GM10847 (cell line): ENCODE results near the gene GALNT9.

Experiments
- POLR2A ChIP-seq: IDR thresholded peaks from 2 replicates; pipeline ENCODE4 v1.6.1; 2011; ENCODE audit not compliant: insufficient read length; ENCODE audit errors: extremely low read depth

GALNT9 gene

GRCh38 chr12:132286912-132287311 is 42.5 kb downstream of the GALNT9 start:
- no peak for TF ChIP-seq POLR2A

- TF ChIP-seq POLR2A: no peak
These were observed 43.3 kb downstream of the GALNT9 start for GRCh38 chr12:132285991-132286681.

GRCh38 chr12:132284827-132285741 is 44.3 kb downstream of the GALNT9 start:
- TF ChIP-seq POLR2A: no peak

- no peak for TF ChIP-seq POLR2A
These were observed 45.1 kb downstream of the GALNT9 start for GRCh38 chr12:132284071-132284826.

GRCh38 chr12:132282950-132283771 is 46.2 kb downstream of the GALNT9 start:
- no peak for TF ChIP-seq POLR2A

- no peak for TF ChIP-seq POLR2A
These were observed 47.1 kb downstream of the GALNT9 start for GRCh38 chr12:132282031-132282949.

GRCh38 chr12:132281038-132281437 is 48.4 kb downstream of the GALNT9 start:
- TF ChIP-seq POLR2A: no peak

GRCh38 chr12:132280406-132280805 is 49.0 kb downstream of the GALNT9 start:
- no peak for TF ChIP-seq POLR2A

- TF ChIP-seq POLR2A: no peak
These were observed 49.5 kb downstream of the GALNT9 start for GRCh38 chr12:132279930-132280329.

GRCh38 chr12:132279184-132279889 is 50.1 kb downstream of the GALNT9 start:
- no peak for TF ChIP-seq POLR2A

- TF ChIP-seq POLR2A: no peak
These were observed 50.8 kb downstream of the GALNT9 start for GRCh38 chr12:132278401-132279183.

GRCh38 chr12:132277949-132278348 is 51.4 kb downstream of the GALNT9 start:
- TF ChIP-seq POLR2A: no peak

- TF ChIP-seq POLR2A: no peak
These were observed 51.9 kb downstream of the GALNT9 start for GRCh38 chr12:132277374-132277941.
